HEK293 (cell line): ENCODE data around the gene ARHGAP6.

Experiments used
- CTCF ChIA-PET: fragments of 350-600 bp; formaldehyde crosslinking; extraction: SDS; loops from one replicate; lab custom pipeline; 2021; ENCODE audit warnings: antibody characterized with exemption; lab: Yijun Ruan, JAX
- POLR2A ChIA-PET: fragments of 300-600 bp; formaldehyde crosslinking; extraction: SDS; loops from one replicate; lab custom pipeline; 2020; ENCODE audit warnings: antibody characterized with exemption, inconsistent platforms; lab: Yijun Ruan, JAX
- H3K27ac ChIP-seq: fragments of 200-500 bp; sonication (Bioruptor generic); 2 replicates; pipeline ENCODE4 v1.5.1; 2014; ENCODE audit warnings: low read depth, low read length, control low read depth, inconsistent platforms; ENCODE audit errors: extremely low read depth
- H3K36me3 ChIP-seq, 2 experiments: fragments of 200-500 bp in 1 of 2; sonication (Bioruptor generic) in 1 of 2; 1 replicate in 1 of 2; 2 replicates in 1 of 2; pipeline ENCODE4 v1.5.1; 2014 to 2017; ENCODE audit warnings: inconsistent platforms in 2 of 2, low read length in 2 of 2; ENCODE audit not compliant: control insufficient read depth in 2 of 2, insufficient read depth in 1 of 2
- H3K4me1 ChIP-seq: fragments of 200-500 bp; sonication (Bioruptor generic); 2 replicates; pipeline ENCODE4 v1.5.1; 2014; ENCODE audit warnings: mild to moderate bottlenecking, low read length, inconsistent platforms; ENCODE audit not compliant: control insufficient read depth, insufficient read depth
- H3K4me3 ChIP-seq: 2 replicates; pipeline ENCODE4 v1.5.1; 2011; ENCODE audit warnings: low read depth, mild to moderate bottlenecking, control low read depth, low read length, moderate library complexity
- H3K9me3 ChIP-seq: fragments of 200-500 bp; sonication (Bioruptor generic); 2 replicates; pipeline ENCODE4 v1.5.1; 2014; ENCODE audit warnings: low read depth, low read length, inconsistent platforms; ENCODE audit not compliant: control insufficient read depth, insufficient read depth
- ZFP69B ChIP-seq: fragments of 450-650 bp; formaldehyde crosslinking; IDR thresholded peaks from 2 replicates; pipeline ENCODE4 v1.5.1; 2016; ENCODE audit warnings: missing biosample characterization, missing genetic modification characterization
- ZNF155 ChIP-seq: fragments of 450-650 bp; formaldehyde crosslinking; IDR thresholded peaks from 2 replicates; pipeline ENCODE4 v1.5.1; 2016; ENCODE audit warnings: missing biosample characterization, missing genetic modification characterization
- ZNF266 ChIP-seq: fragments of 450-650 bp; formaldehyde crosslinking; IDR thresholded peaks from 2 replicates; pipeline ENCODE4 v1.5.1; 2016; ENCODE audit warnings: missing biosample characterization, missing genetic modification characterization, low read depth
- ZNF473 ChIP-seq: fragments of 450-650 bp; formaldehyde crosslinking; IDR thresholded peaks from 2 replicates; pipeline ENCODE4 v1.5.1; 2017; ENCODE audit warnings: missing biosample characterization, missing genetic modification characterization
- ZNF510 ChIP-seq: fragments of 450-650 bp; formaldehyde crosslinking; IDR thresholded peaks from 2 replicates; pipeline ENCODE4 v1.5.1; 2018; ENCODE audit warnings: mild to moderate bottlenecking, missing genetic modification characterization, missing biosample characterization; ENCODE audit not compliant: insufficient replicate concordance
- ZNF548 ChIP-seq: fragments of 450-650 bp; formaldehyde crosslinking; IDR thresholded peaks from 2 replicates; pipeline ENCODE4 v1.5.1; 2016; ENCODE audit warnings: missing biosample characterization, missing genetic modification characterization
- ZNF600 ChIP-seq: fragments of 450-650 bp; formaldehyde crosslinking; IDR thresholded peaks from 2 replicates; pipeline ENCODE4 v1.5.1; 2016; ENCODE audit warnings: missing biosample characterization, missing genetic modification characterization
- ZNF660 ChIP-seq: fragments of 450-650 bp; IDR thresholded peaks from 2 replicates; pipeline ENCODE4 v1.5.1; 2018; ENCODE audit warnings: missing biosample characterization, mild to moderate bottlenecking, missing genetic modification characterization
- ZNF777 ChIP-seq: fragments of 450-650 bp; formaldehyde crosslinking; IDR thresholded peaks from 2 replicates; pipeline ENCODE4 v1.5.1; 2017; ENCODE audit warnings: missing biosample characterization, missing genetic modification characterization, borderline replicate concordance
- ZSCAN23 ChIP-seq: fragments of 450-650 bp; formaldehyde crosslinking; IDR thresholded peaks from 2 replicates; pipeline ENCODE4 v1.5.1; 2016; ENCODE audit warnings: missing biosample characterization, missing genetic modification characterization
- TF ChIP-seq, protein P1 (sequence below): fragments of 450-650 bp; formaldehyde crosslinking; IDR thresholded peaks from 2 replicates; pipeline ENCODE4 v1.5.1; 2016; ENCODE audit warnings: missing biosample characterization, missing genetic modification characterization
- TF ChIP-seq, protein P2 (sequence below): fragments of 450-650 bp; formaldehyde crosslinking; IDR thresholded peaks from 2 replicates; pipeline ENCODE4 v1.5.1; 2016; ENCODE audit warnings: missing biosample characterization, missing genetic modification characterization
- TF ChIP-seq, protein P3 (sequence below): fragments of 450-650 bp; formaldehyde crosslinking; IDR thresholded peaks from 2 replicates; pipeline ENCODE4 v1.5.1; 2016; ENCODE audit warnings: missing biosample characterization, missing genetic modification characterization
- TF ChIP-seq, protein P4 (sequence below): fragments of 450-650 bp; formaldehyde crosslinking; IDR thresholded peaks from 2 replicates; pipeline ENCODE4 v1.5.1; 2016; ENCODE audit warnings: missing biosample characterization, missing genetic modification characterization
- TF ChIP-seq, protein P5 (sequence below): fragments of 450-650 bp; formaldehyde crosslinking; IDR thresholded peaks from 2 replicates; pipeline ENCODE4 v1.5.1; 2017; ENCODE audit warnings: missing biosample characterization, missing genetic modification characterization
- TF ChIP-seq, protein P6 (sequence below): fragments of 450-650 bp; formaldehyde crosslinking; IDR thresholded peaks from 2 replicates; pipeline ENCODE4 v1.5.1; 2017; ENCODE audit warnings: missing biosample characterization, missing genetic modification characterization
- TF ChIP-seq, protein P7 (sequence below): fragments of 450-650 bp; formaldehyde crosslinking; IDR thresholded peaks from 2 replicates; pipeline ENCODE4 v1.5.1; 2016; ENCODE audit warnings: missing biosample characterization, missing genetic modification characterization
- TF ChIP-seq, protein P8 (sequence below): fragments of 450-650 bp; formaldehyde crosslinking; IDR thresholded peaks from 2 replicates; pipeline ENCODE4 v1.5.1; 2016; ENCODE audit warnings: missing biosample characterization, missing genetic modification characterization

Gene ARHGAP6

DNA sequence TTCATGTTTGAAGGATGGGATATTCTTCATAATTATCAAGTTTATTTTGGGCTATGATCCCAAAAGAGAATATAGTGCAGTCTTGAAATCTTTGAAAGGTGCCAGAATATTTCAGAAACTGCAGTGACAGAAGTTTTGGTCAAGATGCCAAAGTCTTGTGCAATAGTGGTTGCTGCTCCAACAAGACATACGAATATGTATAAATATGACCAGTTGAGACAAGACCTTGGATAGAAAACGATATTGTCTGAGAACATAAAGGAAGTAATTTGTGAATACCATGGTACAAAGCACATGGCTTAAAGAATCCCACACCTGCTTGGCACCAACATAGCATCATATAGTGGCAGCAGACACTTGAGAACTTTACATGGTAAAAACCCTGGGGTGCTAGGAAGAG is 421.1 kb downstream of the ARHGAP6 start:
- CTCF ChIA-PET: no interaction called here
- Histone ChIP-seq H3K9me3 (no peaks in the 10 kb centered on the region), H3K27ac (no peak overlapping the region), H3K4me1 (no peaks in the 10 kb centered on the region), H3K36me3 (no peaks in the 10 kb centered on the region), H3K4me3 (no peak overlapping the region)
- POLR2A ChIA-PET: no interaction called here
- no peak for TF ChIP-seq ZNF777 (tag by site-specific recombination)
- TF ChIP-seq, protein P1, sequence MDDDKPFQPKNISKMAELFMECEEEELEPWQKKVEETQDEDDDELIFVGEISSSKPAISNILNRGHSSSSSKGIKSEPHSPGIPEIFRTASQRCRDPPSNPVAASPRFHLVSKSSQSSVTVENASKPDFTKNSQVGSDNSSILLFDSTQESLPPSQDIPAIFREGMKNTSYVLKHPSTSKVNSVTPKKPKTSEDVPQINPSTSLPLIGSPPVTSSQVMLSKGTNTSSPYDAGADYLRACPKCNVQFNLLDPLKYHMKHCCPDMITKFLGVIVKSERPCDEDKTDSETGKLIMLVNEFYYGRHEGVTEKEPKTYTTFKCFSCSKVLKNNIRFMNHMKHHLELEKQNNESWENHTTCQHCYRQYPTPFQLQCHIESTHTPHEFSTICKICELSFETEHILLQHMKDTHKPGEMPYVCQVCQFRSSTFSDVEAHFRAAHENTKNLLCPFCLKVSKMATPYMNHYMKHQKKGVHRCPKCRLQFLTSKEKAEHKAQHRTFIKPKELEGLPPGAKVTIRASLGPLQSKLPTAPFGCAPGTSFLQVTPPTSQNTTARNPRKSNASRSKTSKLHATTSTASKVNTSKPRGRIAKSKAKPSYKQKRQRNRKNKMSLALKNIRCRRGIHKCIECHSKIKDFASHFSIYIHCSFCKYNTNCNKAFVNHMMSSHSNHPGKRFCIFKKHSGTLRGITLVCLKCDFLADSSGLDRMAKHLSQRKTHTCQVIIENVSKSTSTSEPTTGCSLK (tag by site-specific recombination): no peak
- TF ChIP-seq, protein P2, sequence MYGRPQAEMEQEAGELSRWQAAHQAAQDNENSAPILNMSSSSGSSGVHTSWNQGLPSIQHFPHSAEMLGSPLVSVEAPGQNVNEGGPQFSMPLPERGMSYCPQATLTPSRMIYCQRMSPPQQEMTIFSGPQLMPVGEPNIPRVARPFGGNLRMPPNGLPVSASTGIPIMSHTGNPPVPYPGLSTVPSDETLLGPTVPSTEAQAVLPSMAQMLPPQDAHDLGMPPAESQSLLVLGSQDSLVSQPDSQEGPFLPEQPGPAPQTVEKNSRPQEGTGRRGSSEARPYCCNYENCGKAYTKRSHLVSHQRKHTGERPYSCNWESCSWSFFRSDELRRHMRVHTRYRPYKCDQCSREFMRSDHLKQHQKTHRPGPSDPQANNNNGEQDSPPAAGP (tag by site-specific recombination): no peak
- TF ChIP-seq ZFP69B (tag by site-specific recombination): no peak
- TF ChIP-seq, protein P3, sequence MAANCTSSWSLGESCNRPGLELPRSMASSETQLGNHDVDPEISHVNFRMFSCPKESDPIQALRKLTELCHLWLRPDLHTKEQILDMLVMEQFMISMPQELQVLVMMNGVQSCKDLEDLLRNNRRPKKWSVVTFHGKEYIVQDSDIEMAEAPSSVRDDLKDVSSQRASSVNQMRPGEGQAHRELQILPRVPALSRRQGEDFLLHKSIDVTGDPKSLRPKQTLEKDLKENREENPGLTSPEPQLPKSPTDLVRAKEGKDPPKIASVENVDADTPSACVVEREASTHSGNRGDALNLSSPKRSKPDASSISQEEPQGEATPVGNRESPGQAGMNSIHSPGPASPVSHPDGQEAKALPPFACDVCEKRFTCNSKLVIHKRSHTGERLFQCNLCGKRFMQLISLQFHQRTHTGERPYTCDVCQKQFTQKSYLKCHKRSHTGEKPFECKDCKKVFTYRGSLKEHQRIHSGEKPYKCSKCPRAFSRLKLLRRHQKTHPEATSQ (tag by site-specific recombination): no peak

DNA sequence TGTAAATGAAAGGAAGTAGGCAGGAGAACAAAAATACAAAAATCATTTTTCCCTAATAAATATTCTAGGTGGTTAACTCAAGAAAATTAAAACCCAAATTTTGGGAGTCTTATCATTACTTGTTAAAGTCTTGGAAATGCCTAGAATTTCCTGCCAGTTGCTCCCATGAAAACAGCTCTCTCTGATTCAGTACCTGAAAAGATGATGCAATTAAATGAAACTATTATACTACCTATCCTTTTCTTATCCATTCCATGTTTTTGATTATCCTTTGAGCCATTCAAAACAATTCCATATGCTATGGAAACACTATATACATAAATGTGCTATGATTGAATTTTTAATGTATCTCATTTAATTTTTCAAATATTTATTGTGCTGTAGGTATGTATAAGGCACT is 423.0 kb downstream of the ARHGAP6 start:
- H3K27ac ChIP-seq: no peak overlapping the region
- H3K4me3 ChIP-seq: no peak overlapping the region
- TF ChIP-seq ZNF510 (tag by site-specific recombination) (no peak), ZSCAN23 (tag by site-specific recombination) (no peak), ZNF473 (no peak), ZNF266 (tag by site-specific recombination) (no peak)
- ChIA-PET POLR2A (no interaction called here), CTCF (no interaction called here)
- no peaks in the 10 kb centered on the region for H3K9me3 ChIP-seq
- H3K36me3 ChIP-seq: no peaks in the 10 kb centered on the region
- no peaks in the 10 kb centered on the region for H3K4me1 ChIP-seq

DNA sequence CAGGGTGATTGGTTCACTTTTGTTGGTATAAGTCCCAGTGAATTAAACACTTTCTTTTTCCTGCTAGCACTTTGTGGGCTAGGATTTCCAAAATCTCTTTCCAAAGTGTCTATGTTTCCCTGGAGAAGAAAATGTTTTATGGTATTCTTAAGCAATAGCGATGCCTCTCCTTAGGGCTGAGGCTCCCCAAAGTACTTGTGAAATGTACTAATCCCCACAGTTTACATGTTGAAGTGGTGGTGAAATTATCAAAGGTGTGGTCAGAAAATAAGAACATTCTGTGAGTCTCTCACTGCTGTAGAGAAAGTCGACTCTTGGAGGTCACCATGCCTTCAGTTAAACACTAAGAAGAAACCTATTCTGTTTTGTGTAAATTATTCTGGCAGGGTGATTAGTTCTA is 424.0 kb downstream of the ARHGAP6 start:
- no peak overlapping the region for H3K27ac ChIP-seq
- H3K36me3 ChIP-seq: no peaks in the 10 kb centered on the region
- H3K4me3 ChIP-seq: no peak overlapping the region
- ChIA-PET CTCF (no interaction called here), POLR2A (no interaction called here)
- no peaks in the 10 kb centered on the region for H3K9me3 ChIP-seq
- H3K4me1 ChIP-seq: no peaks in the 10 kb centered on the region
- TF ChIP-seq, protein P4, sequence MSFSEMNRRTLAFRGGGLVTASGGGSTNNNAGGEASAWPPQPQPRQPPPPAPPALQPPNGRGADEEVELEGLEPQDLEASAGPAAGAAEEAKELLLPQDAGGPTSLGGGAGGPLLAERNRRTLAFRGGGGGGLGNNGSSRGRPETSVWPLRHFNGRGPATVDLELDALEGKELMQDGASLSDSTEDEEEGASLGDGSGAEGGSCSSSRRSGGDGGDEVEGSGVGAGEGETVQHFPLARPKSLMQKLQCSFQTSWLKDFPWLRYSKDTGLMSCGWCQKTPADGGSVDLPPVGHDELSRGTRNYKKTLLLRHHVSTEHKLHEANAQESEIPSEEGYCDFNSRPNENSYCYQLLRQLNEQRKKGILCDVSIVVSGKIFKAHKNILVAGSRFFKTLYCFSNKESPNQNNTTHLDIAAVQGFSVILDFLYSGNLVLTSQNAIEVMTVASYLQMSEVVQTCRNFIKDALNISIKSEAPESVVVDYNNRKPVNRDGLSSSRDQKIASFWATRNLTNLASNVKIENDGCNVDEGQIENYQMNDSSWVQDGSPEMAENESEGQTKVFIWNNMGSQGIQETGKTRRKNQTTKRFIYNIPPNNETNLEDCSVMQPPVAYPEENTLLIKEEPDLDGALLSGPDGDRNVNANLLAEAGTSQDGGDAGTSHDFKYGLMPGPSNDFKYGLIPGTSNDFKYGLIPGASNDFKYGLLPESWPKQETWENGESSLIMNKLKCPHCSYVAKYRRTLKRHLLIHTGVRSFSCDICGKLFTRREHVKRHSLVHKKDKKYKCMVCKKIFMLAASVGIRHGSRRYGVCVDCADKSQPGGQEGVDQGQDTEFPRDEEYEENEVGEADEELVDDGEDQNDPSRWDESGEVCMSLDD (tag by site-specific recombination): no peak
- TF ChIP-seq ZNF548 (tag by site-specific recombination): no peak
- TF ChIP-seq ZNF600: no peak
- TF ChIP-seq, protein P5, sequence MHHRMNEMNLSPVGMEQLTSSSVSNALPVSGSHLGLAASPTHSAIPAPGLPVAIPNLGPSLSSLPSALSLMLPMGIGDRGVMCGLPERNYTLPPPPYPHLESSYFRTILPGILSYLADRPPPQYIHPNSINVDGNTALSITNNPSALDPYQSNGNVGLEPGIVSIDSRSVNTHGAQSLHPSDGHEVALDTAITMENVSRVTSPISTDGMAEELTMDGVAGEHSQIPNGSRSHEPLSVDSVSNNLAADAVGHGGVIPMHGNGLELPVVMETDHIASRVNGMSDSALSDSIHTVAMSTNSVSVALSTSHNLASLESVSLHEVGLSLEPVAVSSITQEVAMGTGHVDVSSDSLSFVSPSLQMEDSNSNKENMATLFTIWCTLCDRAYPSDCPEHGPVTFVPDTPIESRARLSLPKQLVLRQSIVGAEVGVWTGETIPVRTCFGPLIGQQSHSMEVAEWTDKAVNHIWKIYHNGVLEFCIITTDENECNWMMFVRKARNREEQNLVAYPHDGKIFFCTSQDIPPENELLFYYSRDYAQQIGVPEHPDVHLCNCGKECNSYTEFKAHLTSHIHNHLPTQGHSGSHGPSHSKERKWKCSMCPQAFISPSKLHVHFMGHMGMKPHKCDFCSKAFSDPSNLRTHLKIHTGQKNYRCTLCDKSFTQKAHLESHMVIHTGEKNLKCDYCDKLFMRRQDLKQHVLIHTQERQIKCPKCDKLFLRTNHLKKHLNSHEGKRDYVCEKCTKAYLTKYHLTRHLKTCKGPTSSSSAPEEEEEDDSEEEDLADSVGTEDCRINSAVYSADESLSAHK (tag by site-specific recombination): no peak
- no peak for TF ChIP-seq ZNF155 (tag by site-specific recombination)
- no peak for TF ChIP-seq ZNF660 (tag by site-specific recombination)
- TF ChIP-seq, protein P6, sequence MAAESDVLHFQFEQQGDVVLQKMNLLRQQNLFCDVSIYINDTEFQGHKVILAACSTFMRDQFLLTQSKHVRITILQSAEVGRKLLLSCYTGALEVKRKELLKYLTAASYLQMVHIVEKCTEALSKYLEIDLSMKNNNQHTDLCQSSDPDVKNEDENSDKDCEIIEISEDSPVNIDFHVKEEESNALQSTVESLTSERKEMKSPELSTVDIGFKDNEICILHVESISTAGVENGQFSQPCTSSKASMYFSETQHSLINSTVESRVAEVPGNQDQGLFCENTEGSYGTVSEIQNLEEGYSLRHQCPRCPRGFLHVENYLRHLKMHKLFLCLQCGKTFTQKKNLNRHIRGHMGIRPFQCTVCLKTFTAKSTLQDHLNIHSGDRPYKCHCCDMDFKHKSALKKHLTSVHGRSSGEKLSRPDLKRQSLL (tag by site-specific recombination): no peak
- TF ChIP-seq, protein P7, sequence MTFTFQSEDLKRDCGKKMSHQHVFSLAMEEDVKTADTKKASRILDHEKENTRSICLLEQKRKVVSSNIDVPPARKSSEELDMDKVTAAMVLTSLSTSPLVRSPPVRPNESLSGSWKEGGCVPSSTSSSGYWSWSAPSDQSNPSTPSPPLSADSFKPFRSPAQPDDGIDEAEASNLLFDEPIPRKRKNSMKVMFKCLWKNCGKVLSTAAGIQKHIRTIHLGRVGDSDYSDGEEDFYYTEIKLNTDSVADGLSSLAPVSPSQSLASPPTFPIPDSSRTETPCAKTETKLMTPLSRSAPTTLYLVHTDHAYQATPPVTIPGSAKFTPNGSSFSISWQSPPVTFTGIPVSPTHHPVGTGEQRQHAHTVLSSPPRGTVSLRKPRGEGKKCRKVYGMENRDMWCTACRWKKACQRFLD: no peak
- TF ChIP-seq, protein P8, sequence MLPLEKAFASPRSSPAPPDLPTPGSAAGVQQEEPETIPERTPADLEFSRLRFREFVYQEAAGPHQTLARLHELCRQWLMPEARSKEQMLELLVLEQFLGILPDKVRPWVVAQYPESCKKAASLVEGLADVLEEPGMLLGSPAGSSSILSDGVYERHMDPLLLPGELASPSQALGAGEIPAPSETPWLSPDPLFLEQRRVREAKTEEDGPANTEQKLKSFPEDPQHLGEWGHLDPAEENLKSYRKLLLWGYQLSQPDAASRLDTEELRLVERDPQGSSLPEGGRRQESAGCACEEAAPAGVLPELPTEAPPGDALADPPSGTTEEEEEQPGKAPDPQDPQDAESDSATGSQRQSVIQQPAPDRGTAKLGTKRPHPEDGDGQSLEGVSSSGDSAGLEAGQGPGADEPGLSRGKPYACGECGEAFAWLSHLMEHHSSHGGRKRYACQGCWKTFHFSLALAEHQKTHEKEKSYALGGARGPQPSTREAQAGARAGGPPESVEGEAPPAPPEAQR (tag by site-specific recombination): no peak
